ENCODE results near the gene CLIC1. TPM values are rescaled to one million over a fixed set of nuclear protein-coding genes. Genes with fewer than 3 reads are reported as not detected.

Gene CLIC1
- total and polyA plus RNA-seq, 2 donors (not counting 1 experiment from before 2014, with no cell fraction given): 216 to 290 TPM

- H3K4me3 Mint-ChIP-seq: no peak overlapping the region
Observed at GRCh38 chr6:31708224-31708623, 28.1 kb downstream of the CLIC1 start.

DNA sequence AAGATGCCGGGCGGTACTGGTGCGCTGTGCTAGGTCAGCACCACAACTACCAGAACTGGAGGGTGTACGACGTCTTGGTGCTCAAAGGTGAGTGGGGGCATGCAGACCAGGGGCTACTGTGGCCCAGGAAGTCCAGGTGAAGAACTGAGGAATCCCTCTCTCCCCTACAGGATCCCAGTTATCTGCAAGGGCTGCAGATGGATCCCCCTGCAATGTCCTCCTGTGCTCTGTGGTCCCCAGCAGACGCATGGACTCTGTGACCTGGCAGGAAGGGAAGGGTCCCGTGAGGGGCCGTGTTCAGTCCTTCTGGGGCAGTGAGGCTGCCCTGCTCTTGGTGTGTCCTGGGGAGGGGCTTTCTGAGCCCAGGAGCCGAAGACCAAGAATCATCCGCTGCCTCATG is 28.6 kb downstream of the CLIC1 start:
- TF ChIP-seq, protein P1, sequence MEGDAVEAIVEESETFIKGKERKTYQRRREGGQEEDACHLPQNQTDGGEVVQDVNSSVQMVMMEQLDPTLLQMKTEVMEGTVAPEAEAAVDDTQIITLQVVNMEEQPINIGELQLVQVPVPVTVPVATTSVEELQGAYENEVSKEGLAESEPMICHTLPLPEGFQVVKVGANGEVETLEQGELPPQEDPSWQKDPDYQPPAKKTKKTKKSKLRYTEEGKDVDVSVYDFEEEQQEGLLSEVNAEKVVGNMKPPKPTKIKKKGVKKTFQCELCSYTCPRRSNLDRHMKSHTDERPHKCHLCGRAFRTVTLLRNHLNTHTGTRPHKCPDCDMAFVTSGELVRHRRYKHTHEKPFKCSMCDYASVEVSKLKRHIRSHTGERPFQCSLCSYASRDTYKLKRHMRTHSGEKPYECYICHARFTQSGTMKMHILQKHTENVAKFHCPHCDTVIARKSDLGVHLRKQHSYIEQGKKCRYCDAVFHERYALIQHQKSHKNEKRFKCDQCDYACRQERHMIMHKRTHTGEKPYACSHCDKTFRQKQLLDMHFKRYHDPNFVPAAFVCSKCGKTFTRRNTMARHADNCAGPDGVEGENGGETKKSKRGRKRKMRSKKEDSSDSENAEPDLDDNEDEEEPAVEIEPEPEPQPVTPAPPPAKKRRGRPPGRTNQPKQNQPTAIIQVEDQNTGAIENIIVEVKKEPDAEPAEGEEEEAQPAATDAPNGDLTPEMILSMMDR (IDR thresholded peaks at IDR 0.05): no peak
- no peak for TF ChIP-seq EZH2 (IDR thresholded peaks at IDR 0.05; ENCODE audit: borderline replicate concordance, insufficient read depth, low read depth, low read length, poor library complexity, severe bottlenecking)
- DNase-seq: no peak
- ChIA-PET CTCF (no interaction called here), POLR2A (no interaction called here)
- H3K27ac Mint-ChIP-seq: no peak overlapping the region
- H3K27ac ChIP-seq (ENCODE audit: low read length in 2 of 2): no peak overlapping the region
- H3K9me3 ChIP-seq (ENCODE audit: control extremely low read depth in 1 of 3, control insufficient read depth in 2 of 3, insufficient read depth in 1 of 3, low read length in 2 of 3): no peaks in the 10 kb centered on the region
- H3K4me1 Mint-ChIP-seq: peaks cover 20% of the 10 kb centered on the region
- peaks cover 0 to 6% (median 0%) of the 10 kb centered on the region in 4 experiments for H3K27me3 ChIP-seq (replicated peaks in 1 of 4; ENCODE audit: control extremely low read depth in 1 of 4, control insufficient read depth in 3 of 4, insufficient read depth in 4 of 4, low read length in 3 of 4)
- no peak overlapping the region for H3K4me3 ChIP-seq (ENCODE audit: control extremely low read depth in 1 of 5, extremely low read depth in 1 of 5, insufficient read depth in 1 of 5, low read depth in 2 of 5, low read length in 4 of 5)
- WGBS (ENCODE audit: insufficient coverage): 94% methylated on average over 8 of the region's 10 CpGs
- peaks cover 3% of the 10 kb centered on the region for H3K79me2 ChIP-seq (ENCODE audit: control insufficient read depth, insufficient read depth, low read length)
- H3K4me1 ChIP-seq (ENCODE audit: control insufficient read depth in 2 of 2, insufficient read depth in 2 of 2, low read length in 2 of 2): peaks cover 15 to 24% of the 10 kb centered on the region in 2 donors
- intact Hi-C loops (cut with micrococcal nuclease): no loop called here
- H3K4me2 ChIP-seq (replicated peaks; ENCODE audit: low read depth, low read length, poor library complexity, severe bottlenecking): no peak overlapping the region
- H3K27me3 Mint-ChIP-seq: peaks cover 2% of the 10 kb centered on the region
- H3K4me3 Mint-ChIP-seq: no peak overlapping the region
- H3K9ac ChIP-seq (ENCODE audit: low read length): no peak overlapping the region
- no peak overlapping the region for H2AFZ ChIP-seq (ENCODE audit: insufficient read depth, low read depth, low read length, poor library complexity, severe bottlenecking)
- no peaks in the 10 kb centered on the region for H4K20me1 ChIP-seq (ENCODE audit: control insufficient read depth, insufficient read depth, low read length, poor library complexity, severe bottlenecking)
- no peaks in the 10 kb centered on the region for H3K36me3 ChIP-seq (replicated peaks in 1 of 2; ENCODE audit: control extremely low read depth in 1 of 2, control insufficient read depth in 1 of 2, extremely low read depth in 1 of 2, insufficient read depth in 2 of 2, low read length in 1 of 2)
- ATAC-seq (ENCODE audit: low read depth): no peak
- H3K9me3 Mint-ChIP-seq (ENCODE audit: insufficient read depth): no peaks in the 10 kb centered on the region

More at GRCh38 chr6:31708224-31708623, 28.1 kb downstream of the CLIC1 start:
- Mint-ChIP-seq H3K9me3 (ENCODE audit: insufficient read depth) (no peaks in the 10 kb centered on the region), H3K27me3 (peaks cover 3% of the 10 kb centered on the region), H3K27ac (no peak overlapping the region), H3K4me1 (peaks cover 18% of the 10 kb centered on the region)
- WGBS (ENCODE audit: insufficient coverage): 89% methylated on average over 1 of the region's 3 CpGs
- no peak for TF ChIP-seq EZH2 (IDR thresholded peaks at IDR 0.05; ENCODE audit: borderline replicate concordance, insufficient read depth, low read depth, low read length, poor library complexity, severe bottlenecking)
- TF ChIP-seq, protein P1 (IDR thresholded peaks at IDR 0.05): no peak
- ATAC-seq (ENCODE audit: low read depth): no peak
- H4K20me1 ChIP-seq (ENCODE audit: control insufficient read depth, insufficient read depth, low read length, poor library complexity, severe bottlenecking): no peaks in the 10 kb centered on the region
- no peak overlapping the region for H2AFZ ChIP-seq (ENCODE audit: insufficient read depth, low read depth, low read length, poor library complexity, severe bottlenecking)
- H3K27ac ChIP-seq (ENCODE audit: low read length in 2 of 2): no peak overlapping the region
- no peak overlapping the region for H3K4me2 ChIP-seq (replicated peaks; ENCODE audit: low read depth, low read length, poor library complexity, severe bottlenecking)
- H3K9ac ChIP-seq (ENCODE audit: low read length): no peak overlapping the region
- DNase-seq: no peak
- peaks cover 15 to 24% of the 10 kb centered on the region in 2 donors for H3K4me1 ChIP-seq (ENCODE audit: control insufficient read depth in 2 of 2, insufficient read depth in 2 of 2, low read length in 2 of 2)
- no peaks in the 10 kb centered on the region for H3K9me3 ChIP-seq (ENCODE audit: control extremely low read depth in 1 of 3, control insufficient read depth in 2 of 3, insufficient read depth in 1 of 3, low read length in 2 of 3)
- H3K4me3 ChIP-seq (ENCODE audit: control extremely low read depth in 1 of 5, extremely low read depth in 1 of 5, insufficient read depth in 1 of 5, low read depth in 2 of 5, low read length in 4 of 5): no peak overlapping the region
- ChIA-PET CTCF (no interaction called here), POLR2A (no interaction called here)
- intact Hi-C loops (cut with micrococcal nuclease): no loop called here
- H3K27me3 ChIP-seq (replicated peaks in 1 of 4; ENCODE audit: control extremely low read depth in 1 of 4, control insufficient read depth in 3 of 4, insufficient read depth in 4 of 4, low read length in 3 of 4): peaks cover 0 to 6% (median 0%) of the 10 kb centered on the region in 4 experiments
- H3K79me2 ChIP-seq (ENCODE audit: control insufficient read depth, insufficient read depth, low read length): no peaks in the 10 kb centered on the region
- H3K36me3 ChIP-seq (replicated peaks in 1 of 2; ENCODE audit: control extremely low read depth in 1 of 2, control insufficient read depth in 1 of 2, extremely low read depth in 1 of 2, insufficient read depth in 2 of 2, low read length in 1 of 2): no peaks in the 10 kb centered on the region
